Prostate gland (tissue), 2 donors: ENCODE measurements around the gene NAT14. TPM values are rescaled to one million over a fixed set of nuclear protein-coding genes. Genes with fewer than 3 reads are reported as not detected.
A peak's percentile ranks its signal among the peaks of the same experiment; 100 is the strongest.

Experiments
- DNase-seq: peaks from one replicate; pipeline ENCODE4 v3.0.0-alpha.2; 2019; ENCODE audit warnings: low spot score
- H3K27ac ChIP-seq, 2 donors: fragments of 200-600 bp; sonication (generic); 2 replicates each; pipeline ENCODE4 v1.5.1; 2017 to 2019
- H3K27me3 ChIP-seq: fragments of 200-600 bp; sonication (generic); replicated peaks from 2 replicates; pipeline ENCODE4 v1.5.1; 2019; ENCODE audit not compliant: insufficient read depth
- H3K36me3 ChIP-seq, 2 donors: fragments of 200-600 bp; sonication (generic); 1 replicate in 1 of 2; 2 replicates in 1 of 2; pipeline versions ENCODE4 v1.5.1 to v1.8.1; 2017 to 2019
- H3K4me1 ChIP-seq: fragments of 200-600 bp; sonication (generic); replicated peaks from 2 replicates; pipeline ENCODE4 v1.5.1; 2019
- H3K4me3 ChIP-seq, 2 donors: fragments of 200-600 bp; sonication (generic); 2 replicates each; pipeline ENCODE4 v1.5.1; 2017 to 2019
- H3K9me3 ChIP-seq: fragments of 200-600 bp; sonication (generic); 2 replicates; pipeline ENCODE4 v1.5.1; 2017
- CTCF ChIP-seq, 4 experiments: fragments of 200-600 bp in 2 of 4; fragments of 450-650 bp in 2 of 4; sonication (generic) in 2 of 4; IDR thresholded peaks; 1 replicate in 3 of 4; 2 replicates in 1 of 4; pipeline ENCODE4 v1.5.1; 2016 to 2019; ENCODE audit warnings: antibody characterized with exemption in 4 of 4, mild to moderate bottlenecking in 2 of 4, moderate library complexity in 2 of 4
- POLR2A ChIP-seq: fragments of 450-650 bp; IDR thresholded peaks from one replicate; pipeline ENCODE4 v1.6.1; 2016; ENCODE audit warnings: antibody characterized with exemption, mild to moderate bottlenecking
- POLR2AphosphoS5 ChIP-seq: sonication (generic); formaldehyde crosslinking; IDR thresholded peaks from one replicate; pipeline ENCODE4 v1.6.1; 2017; ENCODE audit warnings: antibody characterized with exemption
- WGBS: methylation state at CpG from one replicate; pipeline ENCODE4 v1.1.5; 2018; 5-methylcytosine and 5-hydroxymethylcytosine counted together
- intact Hi-C: fragments of 100-400 bp; cut with DNase I; formaldehyde crosslinking; loops from one replicate; pipeline ENCODE4 v1.14.2; 2022
- total RNA-seq, 2 donors: library from RNA; depleted of rRNA; stranded (reverse); fragments of >200 nt; gene quantifications; one replicate each; pipeline ENCODE4 v1.1.0, GENCODE V29; 2016

The NAT14 gene
- total RNA-seq, 2 donors from 2014 or later: 10.8 to 19.8 TPM

DNA sequence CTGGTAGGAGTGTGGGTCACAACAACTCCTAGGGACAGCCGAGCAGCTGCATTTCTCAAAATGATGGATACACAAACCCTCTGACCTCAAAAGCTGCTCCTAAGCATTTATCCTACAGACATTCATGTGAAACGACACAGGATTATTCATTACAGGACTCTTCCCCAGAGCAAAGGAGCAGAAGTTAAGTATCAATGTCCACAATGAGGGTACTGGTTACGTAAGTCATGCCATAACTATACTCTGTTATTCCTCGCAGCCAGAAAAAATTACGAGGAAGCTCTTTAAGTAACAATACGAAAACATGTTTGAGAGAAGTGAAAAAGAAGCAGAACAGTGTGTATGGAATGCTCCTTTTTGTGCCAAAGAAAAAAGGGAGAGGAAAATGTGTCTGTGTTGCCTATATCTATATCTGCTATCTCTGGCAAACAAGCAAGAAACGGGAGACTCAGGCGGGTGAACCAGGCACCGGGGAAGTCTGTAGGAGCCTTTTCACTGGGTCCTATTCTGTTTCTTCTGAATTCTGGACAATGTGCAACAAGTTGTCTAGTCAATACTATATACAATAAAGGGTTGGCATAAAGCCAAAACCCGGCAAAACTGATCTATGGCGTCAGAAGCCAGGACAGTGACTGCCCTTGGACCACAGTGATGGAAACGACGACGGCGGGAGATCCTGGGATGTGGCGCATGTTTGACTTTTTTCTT is 24.9 kb upstream of the NAT14 start:
- Histone ChIP-seq H3K4me1 (no peaks in the 10 kb centered on the region), H3K4me3 (peak overlapping the region; percentile 66 to 73), H3K9me3 (no peaks in the 10 kb centered on the region), H3K27ac (peak overlapping the region; percentile 86 to 88), H3K36me3 (no peaks in the 10 kb centered on the region), H3K27me3 (no peaks in the 10 kb centered on the region)
- DNase-seq: no peak
- no peak for TF ChIP-seq POLR2AphosphoS5
- peak; percentile 12 for TF ChIP-seq POLR2A
- intact Hi-C loops: no loop called here
- 10% methylated on average over 16 of the region's 16 CpGs for WGBS

GRCh38 chr19:55460670-55461258 is 24.2 kb upstream of the NAT14 start:
- intact Hi-C loops: no loop called here
- TF ChIP-seq POLR2A (no peak), CTCF (IDR thresholded peaks at IDR 0.05) (no peak), POLR2AphosphoS5 (no peak)
- WGBS: 3% methylated on average over 23 of the region's 24 CpGs
- no peaks in the 10 kb centered on the region for H3K36me3 ChIP-seq
- H3K27ac ChIP-seq: peak overlapping the region; percentile 86 to 88
- H3K9me3 ChIP-seq: no peaks in the 10 kb centered on the region
- no peaks in the 10 kb centered on the region for H3K27me3 ChIP-seq
- no peaks in the 10 kb centered on the region for H3K4me1 ChIP-seq
- peak; percentile 68 for DNase-seq
- peak overlapping the region; percentile 66 to 73 for H3K4me3 ChIP-seq

GRCh38 chr19:55461259-55461973 is 23.6 kb upstream of the NAT14 start, which contains the start of gene ISOC2:
Gene ISOC2, minus strand, starts transcription at chr19:55461642. Its CDS starts 5,156 bp downstream, at chr19:55456486.
- Histone ChIP-seq H3K36me3 (no peaks in the 10 kb centered on the region), H3K9me3 (no peaks in the 10 kb centered on the region), H3K27ac (peak within 1 kb of the TSS; percentile 86 to 88), H3K4me1 (no peaks in the 10 kb centered on the region), H3K27me3 (no peaks in the 10 kb centered on the region), H3K4me3 (peak within 1 kb of the TSS; percentile 66 to 73)
- intact Hi-C loops: no loop called here
- peak; percentile 100 for DNase-seq
- under 1% methylated on average over 40 of the region's 54 CpGs for WGBS
- peak; percentile 94 for TF ChIP-seq POLR2AphosphoS5
- peak in 2 of 4 experiments; percentile 15 to 33 for TF ChIP-seq CTCF (IDR thresholded peaks at IDR 0.05)
- TF ChIP-seq POLR2A: peak; percentile 18

- intact Hi-C loops: no loop called here
These were observed 22.9 kb upstream of the NAT14 start for GRCh38 chr19:55461974-55462626.

More at GRCh38 chr19:55461974-55462626, 22.9 kb upstream of the NAT14 start:
- Histone ChIP-seq H3K9me3 (no peaks in the 10 kb centered on the region), H3K27ac (peak overlapping the region; percentile 75 to 88), H3K4me3 (peak overlapping the region; percentile 66 to 73), H3K4me1 (no peaks in the 10 kb centered on the region), H3K27me3 (no peaks in the 10 kb centered on the region), H3K36me3 (no peaks in the 10 kb centered on the region)
- TF ChIP-seq CTCF (IDR thresholded peaks at IDR 0.05) (no peak), POLR2A (peak; percentile 47), POLR2AphosphoS5 (no peak)
- no peak for DNase-seq
- WGBS: 13% methylated on average over 27 of the region's 27 CpGs
